Measurements from ENCODE around the gene RBM47.
"Not testable (repeated sequence)": the region's sequence is repeated elsewhere in the genome, so short reads cannot be mapped to it uniquely, and the experiment has no call there.

The RBM47 gene

GRCh38 chr4:40481977-40482376, 147.7 kb downstream of the RBM47 start:
- no peak for DNase-seq

- no peak for DNase-seq
Observed at GRCh38 chr4:40480291-40480690, 149.4 kb downstream of the RBM47 start.

- no peak for DNase-seq
Observed at GRCh38 chr4:40479378-40479777, 150.3 kb downstream of the RBM47 start.

GRCh38 chr4:40475609-40476008, 154.1 kb downstream of the RBM47 start:
- no peak for DNase-seq

GRCh38 chr4:40473578-40474388, 155.9 kb downstream of the RBM47 start:
- no peak for DNase-seq

GRCh38 chr4:40471923-40472322, 157.7 kb downstream of the RBM47 start:
- DNase-seq: no peak

GRCh38 chr4:40466789-40467188, 162.9 kb downstream of the RBM47 start:
- no peak for DNase-seq

- no peak for DNase-seq
Observed at GRCh38 chr4:40462326-40462725, 167.3 kb downstream of the RBM47 start.

GRCh38 chr4:40461879-40462278, 167.8 kb downstream of the RBM47 start:
- DNase-seq: no peak

- DNase-seq: no peak
Observed at GRCh38 chr4:40461062-40461461, 168.6 kb downstream of the RBM47 start.

GRCh38 chr4:40458683-40459082, 171.0 kb downstream of the RBM47 start:
- no peak for DNase-seq

GRCh38 chr4:40458109-40458508, 171.6 kb downstream of the RBM47 start:
- no peak for DNase-seq

GRCh38 chr4:40455340-40455902, 174.2 kb downstream of the RBM47 start:
- no peak for DNase-seq

- DNase-seq: no peak
Observed at GRCh38 chr4:40454816-40455215, 174.8 kb downstream of the RBM47 start.

GRCh38 chr4:40453912-40454311, 175.8 kb downstream of the RBM47 start:
- DNase-seq: no peak

GRCh38 chr4:40448875-40449274, 180.8 kb downstream of the RBM47 start:
- DNase-seq: no peak

GRCh38 chr4:40446839-40447238, 182.8 kb downstream of the RBM47 start:
- no peak for DNase-seq

GRCh38 chr4:40446261-40446750, 183.4 kb downstream of the RBM47 start:
- not testable (repeated sequence) for DNase-seq

- DNase-seq: no peak
Observed at GRCh38 chr4:40445671-40446070, 184.0 kb downstream of the RBM47 start.

GRCh38 chr4:40441430-40441829, 188.2 kb downstream of the RBM47 start:
- no peak for DNase-seq

- DNase-seq: no peak
Observed at GRCh38 chr4:40439519-40439918, 190.1 kb downstream of the RBM47 start.

- DNase-seq: no peak
Observed at GRCh38 chr4:40438384-40439026, 191.2 kb downstream of the RBM47 start.

GRCh38 chr4:40437741-40438383, 191.8 kb downstream of the RBM47 start:
- DNase-seq: no peak

Measured in NCI-H1048 (cell line).